ENCODE measurements around the gene SPN.
"Not testable (repeated sequence)": the region's sequence is repeated elsewhere in the genome, so short reads cannot be mapped to it uniquely, and the experiment has no call there.

The SPN gene

DNA sequence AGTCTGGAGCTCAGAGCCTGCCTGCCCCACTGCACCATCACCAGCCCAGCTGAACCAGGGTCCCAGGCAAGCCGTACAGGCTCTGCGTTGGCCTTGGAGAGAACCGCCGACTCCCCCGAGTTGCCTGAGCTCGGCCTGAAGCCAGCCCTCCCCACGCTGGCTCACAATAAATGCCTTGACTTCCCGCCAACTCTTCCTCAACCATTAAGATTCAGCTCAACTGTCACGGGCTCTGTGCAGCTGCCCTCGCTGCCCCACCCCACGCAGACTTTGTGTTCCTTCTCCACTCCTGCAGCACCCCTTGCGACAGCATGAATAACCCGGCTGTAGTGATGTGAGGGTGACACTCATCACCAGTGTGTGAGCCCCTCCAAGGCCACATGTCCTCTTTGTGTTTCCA lies 11.1 kb downstream of the SPN start:
- DNase-seq (ENCODE audit: low spot score) = no peak
- FAIRE-seq = no peak

DNA sequence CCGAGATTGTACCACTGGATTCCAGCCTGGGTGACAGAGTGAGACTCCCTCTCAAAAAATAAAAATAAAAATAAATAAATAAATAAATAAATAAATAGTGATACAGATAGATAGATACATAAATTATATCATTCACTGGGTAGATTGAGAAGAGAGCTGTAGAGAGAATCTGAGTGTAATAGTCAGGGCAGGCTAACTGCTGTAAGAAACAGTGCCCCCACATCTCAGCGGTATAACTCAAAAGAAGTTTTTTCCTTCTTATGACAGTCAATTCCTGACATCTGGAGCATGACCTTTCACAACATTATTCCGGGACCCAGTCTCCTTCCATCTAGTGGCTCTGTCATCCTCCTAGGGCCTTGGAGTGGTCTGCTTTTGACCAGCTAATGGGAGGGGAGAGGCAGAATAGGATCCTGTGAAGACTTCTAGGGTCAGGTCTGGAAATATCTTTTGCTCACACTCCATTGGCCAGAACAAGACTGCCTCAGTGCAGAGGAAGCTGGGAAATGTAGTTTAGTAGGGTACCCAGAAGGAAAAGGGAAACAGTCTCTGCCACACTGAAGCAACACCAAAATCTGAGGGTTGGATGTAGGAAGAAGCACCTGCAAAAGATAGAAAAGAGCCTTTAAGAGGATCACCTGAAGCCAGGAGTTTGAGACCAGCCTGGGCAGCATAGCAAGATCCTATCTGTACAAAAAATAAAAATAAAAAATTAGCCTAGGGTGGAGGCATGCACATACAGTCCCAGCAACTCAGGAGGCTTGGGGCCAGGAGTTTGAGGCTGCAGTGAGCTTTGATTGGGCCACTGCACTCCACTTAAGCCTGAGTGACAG lies 13.0 kb downstream of the SPN start:
- no peak for FAIRE-seq

DNA sequence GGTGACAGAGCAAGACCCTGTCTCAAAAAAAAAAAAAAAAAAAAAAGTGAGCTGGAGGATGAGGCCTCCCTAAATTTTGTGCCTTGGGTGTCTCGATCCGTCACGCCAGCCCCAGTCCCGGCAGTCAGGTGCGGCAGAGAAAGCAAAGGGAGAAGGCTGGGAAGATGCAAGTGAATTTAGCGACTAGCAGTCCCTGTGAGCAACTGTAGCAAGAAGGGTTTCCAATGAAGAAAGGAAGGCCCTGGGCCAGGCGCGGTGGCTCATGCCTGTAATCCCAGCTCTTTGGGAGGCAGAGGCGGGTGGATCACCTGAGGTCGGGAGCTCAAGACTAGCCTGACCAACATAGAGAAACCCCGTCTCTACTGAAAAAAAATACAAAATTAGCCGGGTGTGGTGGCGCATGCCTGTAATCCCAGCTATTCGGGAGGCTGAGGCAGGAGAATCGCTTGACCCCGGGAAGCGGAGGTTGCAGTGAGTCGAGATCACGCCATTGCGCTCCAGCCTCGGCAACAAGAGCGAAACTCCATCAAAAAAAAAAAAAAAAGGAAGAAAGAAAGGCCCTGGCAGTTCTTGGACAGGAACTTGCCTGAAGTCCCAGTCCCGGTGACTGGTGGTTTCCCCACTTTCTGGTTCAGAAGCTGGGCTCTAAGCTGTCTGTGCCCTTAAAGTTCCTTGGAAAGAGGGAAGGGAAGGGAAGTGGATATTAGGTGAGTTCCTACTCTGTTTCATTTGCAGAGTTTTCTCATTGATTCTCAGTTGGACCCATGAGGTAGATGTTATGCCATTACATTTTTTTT lies 14.1 kb downstream of the SPN start:
- FAIRE-seq (no peak), DNase-seq (ENCODE audit: low spot score) (no peak)

More for the DNA sequence above, 13.0 kb downstream of the SPN start:
- DNase-seq (ENCODE audit: low spot score) = peak; percentile 40

DNA sequence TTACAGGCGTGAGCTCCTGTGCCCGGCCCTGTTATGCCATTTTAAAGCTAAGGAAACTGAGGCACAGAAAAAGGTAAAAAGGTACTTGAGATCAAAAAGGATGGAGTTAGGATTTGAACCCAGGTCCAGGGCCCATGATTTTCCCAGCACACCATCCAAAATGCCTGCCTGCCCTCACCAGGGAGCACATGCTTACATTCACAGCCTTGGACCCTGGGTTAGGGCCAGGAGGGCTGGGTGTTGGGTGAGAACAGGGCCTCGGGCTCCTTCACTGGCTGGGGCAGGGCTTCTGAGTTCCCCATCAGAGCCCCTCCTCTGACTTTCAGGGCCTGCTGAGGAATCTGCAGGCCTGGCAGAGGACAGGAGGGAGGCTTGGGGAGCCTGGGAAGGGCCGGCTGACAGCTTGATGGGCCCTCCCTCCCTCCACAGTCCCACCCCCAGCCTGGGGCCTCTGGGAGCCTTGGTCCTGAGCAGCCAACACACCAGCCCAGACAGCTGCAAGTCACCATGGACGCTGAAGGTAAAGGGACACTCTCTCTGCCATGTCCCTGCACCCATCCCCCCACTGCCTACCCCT lies 15.7 kb downstream of the SPN start, which contains the start of gene QPRT:
TSS of gene QPRT (plus strand) at position 490 of the 577 bp plus-strand sequence. CDS start at position 508, 18 bp downstream.
- no peak for FAIRE-seq
- DNase-seq (ENCODE audit: low spot score) = peak; percentile 75

DNA sequence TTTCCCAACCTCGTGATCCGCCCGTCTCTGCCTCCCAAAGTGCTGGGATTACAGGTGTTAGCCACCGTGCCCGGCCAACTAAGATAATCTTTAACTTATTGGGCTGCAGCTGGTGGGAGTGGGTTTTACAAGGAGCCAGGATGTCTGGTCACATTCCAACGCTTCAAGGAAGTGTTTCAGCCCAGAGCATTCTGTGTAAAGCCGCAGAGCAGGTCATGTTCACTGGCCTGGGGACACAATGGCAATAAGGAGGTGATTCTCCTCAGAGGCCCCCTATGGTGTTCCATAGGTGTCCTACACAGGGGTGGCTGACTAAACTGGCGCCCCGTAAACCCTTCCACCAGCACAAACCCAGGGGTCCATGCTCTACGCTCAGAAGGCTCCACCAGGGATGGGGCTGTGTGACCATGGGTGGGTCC lies 17.1 kb downstream of the SPN start:
- FAIRE-seq (no peak), DNase-seq (ENCODE audit: low spot score) (no peak)

DNA sequence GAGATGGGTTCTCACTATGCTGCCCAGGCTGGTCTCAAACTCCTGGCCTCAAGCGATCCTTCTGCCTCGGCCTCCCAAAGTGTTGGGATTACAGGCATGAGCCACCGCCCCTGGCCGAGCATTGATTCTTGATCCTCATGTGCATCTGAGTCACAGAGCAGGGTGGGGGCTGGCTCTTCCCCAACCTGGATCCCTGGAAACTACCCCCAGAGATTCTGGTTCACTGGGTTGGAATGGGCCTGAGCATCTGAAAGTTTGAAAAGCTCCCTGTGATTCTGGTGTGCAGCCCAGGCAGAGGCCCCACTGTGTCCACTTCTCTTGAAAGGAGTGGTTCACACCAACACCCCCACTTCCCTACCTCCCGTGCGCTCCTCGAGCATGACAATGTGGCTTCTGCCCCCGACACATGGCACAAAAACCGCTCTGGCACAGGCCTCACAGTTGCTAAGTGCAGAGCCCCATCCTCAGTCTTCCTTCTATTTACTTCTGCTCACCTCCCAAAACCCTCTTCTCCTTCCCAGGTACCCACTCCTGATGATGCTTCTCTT lies 20.6 kb downstream of the SPN start:
- FAIRE-seq (no peak), DNase-seq (ENCODE audit: low spot score) (no peak)

DNA sequence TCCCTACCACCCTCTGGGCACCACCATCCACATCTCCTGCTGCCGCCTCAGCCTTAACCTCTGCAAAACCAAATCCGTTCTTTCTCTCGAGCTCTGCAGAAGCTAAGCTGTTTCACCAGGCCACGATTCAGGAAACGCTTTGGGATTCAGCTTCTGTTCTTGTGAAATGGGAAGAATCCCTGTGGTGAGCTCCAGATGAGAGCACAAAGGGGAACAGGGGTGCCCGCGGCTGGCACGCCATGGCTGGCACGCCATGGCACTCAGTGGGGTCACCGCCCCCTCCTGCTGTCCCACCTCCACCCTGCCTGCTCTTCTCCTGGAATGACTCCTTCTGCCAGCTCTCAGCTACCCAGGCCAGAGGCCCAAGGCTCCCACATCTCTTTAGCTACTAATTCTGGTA lies 21.6 kb downstream of the SPN start:
- FAIRE-seq (no peak), DNase-seq (ENCODE audit: low spot score) (no peak)

DNA sequence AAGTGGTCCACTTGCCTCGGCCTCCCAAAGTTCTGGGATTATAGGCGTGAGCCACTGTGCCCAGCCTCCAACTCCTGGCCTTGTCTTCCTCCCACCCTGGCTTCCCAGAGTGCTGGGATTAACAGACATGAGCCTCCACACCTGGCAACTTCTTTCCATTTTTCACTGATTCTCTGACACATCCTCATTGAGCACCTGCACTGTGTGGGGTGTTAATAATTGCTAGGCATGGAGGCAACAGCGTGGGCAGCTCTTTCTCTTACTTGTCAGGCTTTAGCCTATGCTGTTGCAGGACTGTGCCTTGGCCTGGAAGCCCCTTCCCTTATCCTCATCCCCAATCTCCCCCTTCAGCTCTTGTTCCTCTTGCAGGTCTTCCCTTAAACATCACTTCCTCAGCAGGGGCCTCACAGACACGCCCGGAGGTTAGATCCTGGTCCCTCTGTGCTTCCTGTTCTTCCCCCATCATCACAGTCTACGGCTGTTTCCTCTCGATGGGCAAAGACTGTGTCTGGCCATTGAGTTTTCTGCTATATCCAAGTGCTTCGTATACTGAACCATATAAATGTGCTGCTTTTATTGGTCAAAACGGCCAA lies 23.8 kb downstream of the SPN start:
- DNase-seq (ENCODE audit: low spot score) (no peak), FAIRE-seq (no peak)

DNA sequence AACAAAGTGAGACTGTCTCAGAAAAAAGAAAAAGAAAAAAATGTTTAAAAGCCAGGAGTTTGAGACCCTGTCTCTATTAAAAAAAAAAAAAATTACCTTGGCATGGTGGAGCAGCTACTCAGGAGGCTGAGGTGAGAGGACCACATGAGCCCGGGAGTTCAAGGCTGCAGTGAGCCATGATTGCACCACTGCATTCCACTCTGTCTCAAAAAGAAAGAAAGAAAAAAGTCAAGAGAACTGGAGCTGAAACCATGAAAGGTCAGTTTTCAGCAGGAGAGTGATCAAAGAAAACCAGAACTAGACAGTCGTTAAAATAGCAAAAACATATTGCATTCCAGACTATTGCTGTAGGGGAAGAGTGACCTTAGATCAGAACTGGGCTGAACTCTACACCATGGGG lies 24.7 kb downstream of the SPN start:
- DNase-seq (ENCODE audit: low spot score) (no peak), FAIRE-seq (no peak)

DNA sequence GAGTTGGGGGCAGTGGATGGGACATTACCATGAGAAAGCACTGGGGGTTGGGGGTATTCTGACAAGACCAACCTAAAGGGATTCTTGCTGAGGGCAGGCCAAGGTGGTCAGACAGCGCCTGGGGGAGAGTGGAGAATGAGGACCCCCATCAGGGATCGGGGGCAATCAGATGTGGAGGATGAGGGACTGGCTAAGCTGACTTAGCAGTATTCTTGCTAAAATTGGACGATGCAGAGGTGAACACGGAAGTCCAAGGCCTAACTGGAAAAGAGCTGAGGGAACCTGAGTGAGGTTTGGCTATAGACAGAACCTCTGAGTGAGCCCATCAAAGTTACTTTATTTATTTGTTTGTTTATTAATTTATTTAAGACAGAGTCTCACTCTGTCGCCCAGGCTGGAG lies 25.1 kb downstream of the SPN start:
- DNase-seq (ENCODE audit: low spot score) (no peak), FAIRE-seq (no peak)

DNA sequence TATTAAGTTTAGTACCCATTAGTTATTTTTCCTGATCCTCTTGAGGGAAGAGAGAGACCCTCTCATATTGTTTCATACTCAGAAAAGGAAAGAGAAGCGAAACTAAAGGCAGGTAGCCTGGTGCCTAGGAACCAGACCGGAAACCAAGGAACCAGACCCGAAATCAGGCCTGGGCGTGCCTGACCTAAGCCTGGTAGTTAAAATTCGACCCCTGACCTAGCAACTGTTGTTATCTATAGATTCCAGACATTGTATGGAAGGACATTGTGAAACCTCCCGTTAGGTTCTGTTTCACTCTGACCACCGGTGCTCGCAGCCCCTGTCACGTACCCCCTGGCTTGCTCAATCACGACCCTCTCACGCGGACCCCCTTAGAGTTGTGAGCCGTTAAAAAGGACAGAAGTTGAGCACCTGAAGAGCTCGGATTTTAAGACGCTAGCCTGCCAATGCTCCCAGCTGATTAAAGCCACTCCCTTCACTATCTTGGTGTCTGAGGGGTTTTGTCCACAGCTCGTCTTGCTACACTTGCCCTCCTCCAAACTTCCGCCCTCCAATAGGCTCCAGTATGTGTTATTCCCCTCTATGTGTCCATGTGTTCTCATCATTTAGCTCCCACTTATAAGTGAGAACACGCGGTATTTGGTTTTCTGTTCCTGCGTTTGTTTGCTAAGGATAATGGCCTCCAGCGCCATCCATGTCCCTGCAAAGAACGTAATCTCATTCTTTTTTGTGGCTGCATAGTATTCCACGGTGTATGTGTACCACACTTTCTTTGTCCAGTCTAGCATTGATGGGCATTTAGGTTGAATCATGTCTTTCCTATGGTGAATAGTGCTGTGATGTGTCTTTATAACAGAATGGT lies 26.7 kb downstream of the SPN start:
- FAIRE-seq; DNase-seq (ENCODE audit: low spot score): not testable (repeated sequence)

DNA sequence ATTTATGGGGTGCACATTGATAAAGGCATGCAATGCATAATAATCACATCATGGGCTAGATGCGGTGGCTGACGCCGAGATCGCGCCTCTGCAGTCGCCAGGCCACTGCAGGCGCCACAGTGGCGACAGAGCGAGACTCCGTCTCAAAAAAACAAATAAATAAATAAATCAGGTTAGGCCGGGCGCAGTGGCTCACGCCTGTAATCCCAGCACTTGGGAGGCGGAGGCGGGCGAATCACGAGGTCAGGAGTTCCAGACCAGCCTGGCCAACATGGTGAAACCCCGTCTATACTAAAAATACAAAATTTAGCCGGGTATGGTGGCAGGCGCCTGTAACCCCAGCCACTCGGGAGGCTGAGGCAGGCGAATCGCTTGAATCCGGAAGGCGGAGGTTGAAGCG lies 29.6 kb downstream of the SPN start:
- DNase-seq (ENCODE audit: low spot score); FAIRE-seq: not testable (repeated sequence)

DNA sequence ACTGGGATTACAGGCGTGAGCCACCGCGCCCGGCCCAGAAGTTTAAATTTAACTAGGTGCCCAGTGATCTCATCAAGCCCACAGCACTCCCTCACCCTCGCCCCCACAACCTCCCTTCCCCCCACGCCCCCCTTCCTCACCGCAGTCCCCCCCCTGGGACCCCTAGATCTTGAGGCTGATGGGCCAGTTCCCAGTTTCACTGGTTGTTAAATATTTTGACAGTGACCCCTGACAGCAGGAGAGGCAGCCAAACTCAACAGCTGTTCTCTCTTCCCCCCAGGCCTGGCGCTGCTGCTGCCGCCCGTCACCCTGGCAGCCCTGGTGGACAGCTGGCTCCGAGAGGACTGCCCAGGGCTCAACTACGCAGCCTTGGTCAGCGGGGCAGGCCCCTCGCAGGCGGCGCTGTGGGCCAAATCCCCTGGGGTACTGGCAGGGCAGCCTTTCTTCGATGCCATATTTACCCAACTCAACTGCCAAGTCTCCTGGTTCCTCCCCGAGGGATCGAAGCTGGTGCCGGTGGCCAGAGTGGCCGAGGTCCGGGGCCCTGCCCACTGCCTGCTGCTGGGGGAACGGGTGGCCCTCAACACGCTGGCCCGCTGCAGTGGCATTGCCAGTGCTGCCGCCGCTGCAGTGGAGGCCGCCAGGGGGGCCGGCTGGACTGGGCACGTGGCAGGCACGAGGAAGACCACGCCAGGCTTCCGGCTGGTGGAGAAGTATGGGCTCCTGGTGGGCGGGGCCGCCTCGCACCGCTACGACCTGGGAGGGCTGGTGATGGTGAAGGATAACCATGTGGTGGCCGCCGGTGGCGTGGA lies 31.5 kb downstream of the SPN start:
- FAIRE-seq (no peak), DNase-seq (ENCODE audit: low spot score) (no peak)

DNA sequence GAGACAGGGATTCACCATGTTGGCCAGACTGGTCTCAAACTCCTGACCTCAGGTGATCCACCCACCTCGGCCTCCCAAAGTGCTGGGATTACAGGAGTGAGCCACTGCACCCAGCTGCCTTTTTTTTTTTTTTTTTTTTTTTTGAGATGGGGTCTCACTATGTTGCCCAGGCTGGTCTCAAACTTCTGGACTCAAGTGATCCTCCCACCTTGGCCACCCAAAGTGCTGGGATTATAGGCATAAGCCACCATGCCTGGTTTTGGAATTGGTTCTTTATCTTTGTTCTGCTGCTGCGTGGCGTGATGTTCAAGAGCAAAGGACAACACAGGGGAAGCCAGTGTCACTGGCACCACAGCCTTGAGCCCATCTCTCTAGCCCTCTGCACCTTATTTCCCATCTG lies 32.6 kb downstream of the SPN start:
- DNase-seq (ENCODE audit: low spot score); FAIRE-seq: not testable (repeated sequence)

DNA sequence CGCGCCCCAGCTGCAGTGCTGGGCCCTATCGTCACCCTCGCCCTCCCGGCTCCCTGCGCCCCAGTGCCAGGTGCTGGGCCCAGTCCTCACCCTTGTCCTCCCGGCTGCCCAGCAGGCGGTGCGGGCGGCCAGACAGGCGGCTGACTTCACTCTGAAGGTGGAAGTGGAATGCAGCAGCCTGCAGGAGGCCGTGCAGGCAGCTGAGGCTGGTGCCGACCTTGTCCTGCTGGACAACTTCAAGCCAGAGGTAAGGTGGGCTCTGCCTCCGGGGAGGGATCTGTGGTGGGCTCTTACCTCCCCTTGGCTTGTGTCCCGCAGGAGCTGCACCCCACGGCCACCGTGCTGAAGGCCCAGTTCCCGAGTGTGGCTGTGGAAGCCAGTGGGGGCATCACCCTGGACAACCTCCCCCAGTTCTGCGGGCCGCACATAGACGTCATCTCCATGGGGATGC lies 33.9 kb downstream of the SPN start:
- DNase-seq (ENCODE audit: low spot score) = no peak
- no peak for FAIRE-seq

DNA sequence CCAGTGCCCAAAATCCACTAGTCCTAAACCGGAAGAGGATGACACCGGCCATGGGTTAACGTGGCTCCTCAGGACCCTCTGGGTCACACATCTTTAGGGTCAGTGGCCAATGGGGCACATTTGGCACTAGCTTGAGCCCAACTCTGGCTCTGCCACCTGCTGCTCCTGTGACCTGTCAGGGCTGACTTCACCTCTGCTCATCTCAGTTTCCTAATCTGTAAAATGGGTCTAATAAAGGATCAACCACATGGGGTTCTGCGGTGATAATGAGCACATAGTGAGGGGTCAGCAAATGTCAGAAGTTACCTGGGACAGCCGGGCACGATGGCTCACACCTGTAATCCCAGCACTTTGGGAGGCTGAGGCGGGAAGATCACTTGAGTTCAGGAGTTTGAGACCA lies 34.3 kb downstream of the SPN start:
- FAIRE-seq = no peak
- no peak for DNase-seq (ENCODE audit: low spot score)

DNA sequence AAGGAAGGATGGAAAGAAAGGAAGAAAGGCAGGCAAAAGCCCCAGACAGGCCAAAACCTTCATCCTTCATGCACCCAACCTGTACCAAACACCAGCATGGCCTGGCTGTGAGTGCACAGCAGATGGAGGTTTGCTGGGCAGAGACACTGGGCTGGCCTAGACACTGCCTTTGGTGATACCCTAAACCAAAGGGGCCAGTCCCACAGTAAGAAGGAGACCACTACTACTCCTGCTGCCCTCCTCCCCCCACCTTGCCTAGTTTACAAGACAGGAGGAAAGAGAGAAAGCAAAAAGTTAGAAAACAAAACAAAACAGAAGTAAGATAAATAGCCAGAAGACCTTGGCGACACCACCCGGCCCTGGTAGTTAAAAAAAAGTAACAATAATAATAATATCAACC lies 35.0 kb downstream of the SPN start:
- no peak for DNase-seq (ENCODE audit: low spot score)
- FAIRE-seq = no peak

DNA sequence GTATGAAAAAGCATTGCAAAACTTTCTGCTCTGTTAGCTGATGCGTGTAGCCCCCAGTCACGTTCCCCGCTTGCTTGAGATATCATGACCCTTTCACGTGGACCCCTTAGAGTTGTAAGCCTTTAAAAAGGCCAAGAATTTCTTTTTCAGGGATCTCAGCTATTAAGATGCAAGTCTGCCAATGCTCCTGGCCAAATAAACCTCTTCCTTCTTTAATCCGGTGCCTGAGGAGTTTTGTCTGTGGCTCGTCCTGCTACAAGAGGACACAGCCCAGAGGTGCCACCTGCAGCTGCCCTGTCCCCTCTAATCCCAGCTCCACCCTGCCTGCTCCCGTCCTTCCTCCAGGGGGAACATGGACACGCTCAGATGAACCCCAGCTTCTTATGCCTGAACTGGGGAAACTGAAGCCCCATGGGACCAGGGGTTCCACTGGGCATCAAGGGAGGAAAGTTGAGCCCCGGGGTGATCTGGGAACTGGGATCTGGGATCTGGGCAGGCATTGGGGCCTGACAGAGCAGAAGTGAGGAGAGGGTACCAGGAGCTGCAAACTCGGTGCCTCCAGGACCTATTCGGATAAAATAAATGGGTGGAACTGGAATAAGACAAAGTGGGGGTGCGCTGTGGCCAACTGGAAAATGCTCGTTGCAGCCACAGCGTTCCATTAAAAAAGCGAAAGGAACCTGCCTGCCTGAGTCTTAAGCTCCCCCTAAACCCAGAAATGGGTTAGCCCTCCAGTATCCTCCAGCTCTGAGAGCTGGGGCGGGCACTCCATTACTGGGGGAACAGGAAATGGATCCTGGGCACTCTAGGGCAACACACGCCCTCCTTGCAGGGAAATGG lies 35.7 kb downstream of the SPN start:
- no peak for DNase-seq (ENCODE audit: low spot score)
- no peak for FAIRE-seq

Measured in urothelium cell line (cell line).